HEK293T (cell line): Measurements from ENCODE around the gene SF3B2.
A peak's percentile ranks its signal among the peaks of the same experiment; 100 is the strongest.
"Not testable (repeated sequence)": the region's sequence is repeated elsewhere in the genome, so short reads cannot be mapped to it uniquely, and the experiment has no call there.

Experiments used
- CTCF ChIA-PET: fragments of 350-600 bp; formaldehyde crosslinking; extraction: SDS; loops from one replicate; lab custom pipeline; 2021; ENCODE audit warnings: antibody characterized with exemption, inconsistent platforms; lab: Yijun Ruan, JAX
- POLR2A ChIA-PET: fragments of 350-600 bp; formaldehyde crosslinking; extraction: SDS; loops from one replicate; lab custom pipeline; 2020; ENCODE audit warnings: antibody characterized with exemption, inconsistent platforms; lab: Yijun Ruan, JAX
- DNase-seq: peaks from one replicate; pipeline ENCODE4 v3.0.0; 2012; ENCODE audit warnings: mixed read lengths; ENCODE audit errors: extremely low spot score
- ARNT ChIP-seq: fragments of 450-650 bp; IDR thresholded peaks from 2 replicates; pipeline ENCODE4 v1.6.1; 2017; ENCODE audit warnings: mild to moderate bottlenecking
- BHLHE40 ChIP-seq: fragments of 450-650 bp; IDR thresholded peaks from 2 replicates; pipeline ENCODE4 v1.6.1; 2016; ENCODE audit warnings: mild to moderate bottlenecking, moderate library complexity, borderline replicate concordance
- CTBP1 ChIP-seq: fragments of 450-650 bp; IDR thresholded peaks from 2 replicates; pipeline ENCODE4 v1.6.1; 2016; ENCODE audit warnings: borderline replicate concordance
- ELF4 ChIP-seq: fragments of 450-650 bp; IDR thresholded peaks from 2 replicates; pipeline ENCODE4 v1.6.1; 2017; ENCODE audit warnings: antibody characterized with exemption
- FOXA1 ChIP-seq: fragments of 450-650 bp; IDR thresholded peaks from 2 replicates; pipeline ENCODE4 v1.6.1; 2016; ENCODE audit warnings: mild to moderate bottlenecking
- FOXK2 ChIP-seq: fragments of 450-650 bp; IDR thresholded peaks from 2 replicates; pipeline ENCODE4 v1.6.1; 2016; ENCODE audit warnings: mild to moderate bottlenecking
- FOXM1 ChIP-seq: fragments of 450-650 bp; IDR thresholded peaks from 2 replicates; pipeline ENCODE4 v1.6.1; 2017; ENCODE audit warnings: mild to moderate bottlenecking, borderline replicate concordance
- HDGF ChIP-seq: fragments of 450-650 bp; IDR thresholded peaks from 2 replicates; pipeline ENCODE4 v1.6.1; 2017; ENCODE audit warnings: antibody characterized with exemption, borderline replicate concordance
- L3MBTL2 ChIP-seq: fragments of 450-650 bp; conservative IDR thresholded peaks from 2 replicates; pipeline ENCODE4 v1.6.1; 2016; ENCODE audit warnings: mild to moderate bottlenecking
- LEF1 ChIP-seq: fragments of 450-650 bp; IDR thresholded peaks from 2 replicates; pipeline ENCODE4 v1.6.1; 2017; ENCODE audit warnings: mild to moderate bottlenecking, borderline replicate concordance
- NFRKB ChIP-seq: fragments of 450-650 bp; IDR thresholded peaks from 2 replicates; pipeline ENCODE4 v1.6.1; 2016; ENCODE audit warnings: mild to moderate bottlenecking, moderate library complexity
- PKNOX1 ChIP-seq: fragments of 450-650 bp; IDR thresholded peaks from 2 replicates; pipeline ENCODE4 v1.6.1; 2016
- SP1 ChIP-seq: fragments of 450-650 bp; IDR thresholded peaks from 2 replicates; pipeline ENCODE4 v1.6.1; 2017
- SUZ12 ChIP-seq: fragments of 450-650 bp; IDR thresholded peaks from 2 replicates; pipeline ENCODE4 v1.6.1; 2016; ENCODE audit warnings: mild to moderate bottlenecking
- TARDBP ChIP-seq: fragments of 450-650 bp; IDR thresholded peaks from 2 replicates; pipeline ENCODE4 v1.6.1; 2016
- ZNF384 ChIP-seq: fragments of 450-650 bp; IDR thresholded peaks from 2 replicates; pipeline ENCODE4 v1.6.1; 2016

SF3B2 gene

GRCh38 chr11:66020618-66021357, 31.4 kb upstream of the SF3B2 start:
- no peak for DNase-seq
- ChIA-PET POLR2A (no interaction called here), CTCF (no interaction called here)
- TF ChIP-seq L3MBTL2 (no peak), SP1 (no peak), ARNT (no peak), ELF4 (no peak), SUZ12 (no peak), NFRKB (no peak), HDGF (no peak), ZNF384 (no peak), FOXM1 (no peak), FOXK2 (no peak), LEF1 (no peak), TARDBP (no peak), PKNOX1 (no peak)

- CTCF ChIA-PET = interaction anchor here (0.6 to 1.7 kb wide), 12 partner anchors 8 to 267 kb away, joined by 3 to 11 read pairs (median 4); partner anchors contain the start of gene MUS81
- POLR2A ChIA-PET = interaction anchor here (0.6 to 1.5 kb wide), 7 partner anchors 14 to 164 kb away, joined by 3 to 7 read pairs (median 3); partner anchors contain the start of genes BANF1, EIF1AD and SF3B2
- DNase-seq = peak; percentile 94
- TF ChIP-seq TARDBP (no peak), FOXM1 (no peak), SP1 (no peak), L3MBTL2 (peak; percentile 34; the same call in 1 of the 2 replicates), CTBP1 (no peak)
These were observed 29.6 kb upstream of the SF3B2 start for GRCh38 chr11:66022401-66023185.

- CTCF ChIA-PET = interaction anchor here (0.6 to 1.7 kb wide), 7 partner anchors 10 to 268 kb away, joined by 3 to 11 read pairs (median 5); partner anchors contain the start of gene MUS81
- DNase-seq = not testable (repeated sequence)
- POLR2A ChIA-PET = interaction anchor here (1.2 to 1.5 kb wide), 3 partner anchors 17 to 29 kb away, joined by 4 to 7 read pairs (median 7); partner anchors contain the start of genes BANF1, EIF1AD and SF3B2
These were observed 29.1 kb upstream of the SF3B2 start for GRCh38 chr11:66023186-66023440.

- CTCF ChIA-PET = no interaction called here
- DNase-seq = no peak
- TF ChIP-seq L3MBTL2 (no peak), ZNF384 (no peak), SUZ12 (no peak), ARNT (no peak), PKNOX1 (no peak), CTBP1 (no peak), ELF4 (no peak), TARDBP (no peak), LEF1 (no peak), FOXA1 (no peak), BHLHE40 (no peak), NFRKB (no peak), FOXK2 (no peak)
- POLR2A ChIA-PET = no interaction called here
These were observed 26.1 kb upstream of the SF3B2 start, which contains the start of gene CATSPER1 for GRCh38 chr11:66026017-66026529. Gene CATSPER1, minus strand, starts transcription at chr11:66026479. Its CDS starts 100 bp downstream, at chr11:66026379.

GRCh38 chr11:66032957-66033735, 19.0 kb upstream of the SF3B2 start:
- TF ChIP-seq HDGF (no peak), CTBP1 (no peak), TARDBP (no peak), NFRKB (no peak), FOXA1 (no peak), ARNT (no peak), SP1 (no peak), L3MBTL2 (no peak), ZNF384 (no peak), PKNOX1 (no peak), LEF1 (no peak), SUZ12 (no peak), FOXK2 (no peak), ELF4 (no peak), BHLHE40 (no peak)
- ChIA-PET CTCF (no interaction called here), POLR2A (no interaction called here)
- no peak for DNase-seq
